SK-N-DZ (cell line): ENCODE results near the gene EMSY.
A peak's percentile ranks its signal among the peaks of the same experiment; 100 is the strongest.

Source experiments
- DNase-seq: peaks from one replicate; pipeline ENCODE4 v3.0.0-alpha.2; 2015; ENCODE audit warnings: low spot score

EMSY gene

DNA sequence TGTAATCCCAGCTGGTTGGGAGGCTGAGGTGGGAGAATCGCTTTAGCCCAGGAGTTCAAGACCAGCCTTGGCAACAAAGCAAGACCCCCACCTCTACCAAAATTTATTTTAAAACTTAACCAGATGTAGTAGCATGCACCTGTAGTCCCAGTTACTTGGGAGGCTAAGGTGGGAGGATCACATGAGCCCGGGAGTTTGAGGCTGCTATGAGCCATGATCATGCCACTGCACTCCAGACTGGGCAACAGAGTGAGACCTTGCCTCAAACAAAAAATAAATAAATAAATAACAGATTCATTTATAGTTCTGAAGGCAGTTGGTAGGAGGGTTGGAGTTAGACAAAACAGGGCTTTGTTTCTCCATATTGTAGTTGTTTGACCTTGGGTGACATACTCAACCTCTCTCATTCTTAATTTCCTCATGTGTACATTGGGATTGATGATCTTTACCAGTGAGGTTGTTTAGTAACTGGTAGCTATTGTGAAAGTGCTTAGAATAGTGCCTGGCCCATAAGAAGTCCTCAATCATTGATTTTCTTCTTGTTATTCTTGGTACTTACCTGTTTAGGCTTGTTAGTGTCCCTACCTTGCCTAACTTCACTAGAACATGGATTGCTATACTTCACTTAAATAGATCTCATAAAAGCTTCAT lies 79.1 kb downstream of the EMSY start:
- no peak for DNase-seq

- DNase-seq, result no peak
Observed at GRCh38 chr11:76524461-76524860, 79.6 kb downstream of the EMSY start.

DNA sequence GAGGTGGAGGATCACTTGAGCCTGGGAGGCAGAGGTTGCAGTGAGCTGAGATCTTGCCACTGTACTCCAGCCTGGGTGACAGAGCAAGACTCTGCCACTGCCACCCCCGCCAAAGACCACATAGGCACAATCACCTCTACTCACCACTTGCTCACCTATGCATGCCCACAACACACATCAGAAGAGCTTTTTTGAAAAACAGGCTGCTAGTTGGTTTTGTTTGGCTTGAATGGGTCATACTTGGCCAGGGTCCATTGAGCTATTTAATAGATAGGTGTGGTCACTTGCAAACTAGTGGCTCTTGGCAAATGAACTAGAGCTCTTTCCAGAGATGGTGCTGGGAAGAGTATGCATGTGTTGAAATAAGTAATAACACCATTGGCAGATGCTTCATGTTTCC lies 80.1 kb downstream of the EMSY start:
- no peak for DNase-seq

- DNase-seq, result no peak
Observed at GRCh38 chr11:76526878-76527277, 82.1 kb downstream of the EMSY start.

DNA sequence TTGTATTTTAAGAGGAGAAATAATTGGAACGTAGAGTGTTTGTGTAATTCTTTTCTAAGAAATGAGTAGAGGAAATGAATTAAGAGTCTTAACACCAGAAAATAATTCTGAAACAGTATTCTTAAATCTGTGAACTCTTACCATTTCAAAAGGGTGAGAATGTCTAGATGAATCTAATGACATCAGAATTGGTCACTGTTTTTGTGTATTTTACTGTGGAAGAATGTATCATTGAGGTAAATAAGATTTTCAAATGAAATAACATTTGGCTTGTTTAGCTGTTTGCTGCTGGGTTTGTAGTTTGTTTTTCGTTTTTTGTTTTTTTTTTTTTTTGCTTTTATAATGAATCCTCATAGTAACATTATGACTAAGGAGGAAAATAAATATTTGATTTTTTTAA lies 97.6 kb downstream of the EMSY start:
- no peak for DNase-seq

- no peak for DNase-seq
Observed at GRCh38 chr11:76543006-76543703, 98.3 kb downstream of the EMSY start.

GRCh38 chr11:76550781-76551180 lies 106.0 kb downstream of the EMSY start:
- DNase-seq, result no peak

GRCh38 chr11:76551400-76551799 lies 106.6 kb downstream of the EMSY start:
- DNase-seq, result no peak

DNA sequence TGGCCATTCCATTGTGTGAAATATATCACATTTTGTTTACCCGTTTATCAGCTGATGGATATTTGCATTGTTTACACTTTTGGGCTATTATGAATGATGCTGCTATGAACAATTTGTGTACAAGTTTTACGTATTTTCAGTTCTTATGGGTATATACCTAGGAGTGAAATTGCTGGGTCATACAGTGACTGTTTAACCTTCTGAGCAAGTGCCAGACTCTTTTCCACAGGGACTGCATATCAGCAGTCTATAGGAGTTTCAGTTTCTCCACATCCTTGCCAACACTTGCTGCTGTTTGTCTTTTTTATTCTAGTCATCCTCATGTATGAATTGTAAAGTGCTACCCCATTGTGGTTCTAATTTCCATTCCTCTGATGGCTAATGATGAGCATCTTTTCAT lies 108.2 kb downstream of the EMSY start:
- DNase-seq, result no peak

DNA sequence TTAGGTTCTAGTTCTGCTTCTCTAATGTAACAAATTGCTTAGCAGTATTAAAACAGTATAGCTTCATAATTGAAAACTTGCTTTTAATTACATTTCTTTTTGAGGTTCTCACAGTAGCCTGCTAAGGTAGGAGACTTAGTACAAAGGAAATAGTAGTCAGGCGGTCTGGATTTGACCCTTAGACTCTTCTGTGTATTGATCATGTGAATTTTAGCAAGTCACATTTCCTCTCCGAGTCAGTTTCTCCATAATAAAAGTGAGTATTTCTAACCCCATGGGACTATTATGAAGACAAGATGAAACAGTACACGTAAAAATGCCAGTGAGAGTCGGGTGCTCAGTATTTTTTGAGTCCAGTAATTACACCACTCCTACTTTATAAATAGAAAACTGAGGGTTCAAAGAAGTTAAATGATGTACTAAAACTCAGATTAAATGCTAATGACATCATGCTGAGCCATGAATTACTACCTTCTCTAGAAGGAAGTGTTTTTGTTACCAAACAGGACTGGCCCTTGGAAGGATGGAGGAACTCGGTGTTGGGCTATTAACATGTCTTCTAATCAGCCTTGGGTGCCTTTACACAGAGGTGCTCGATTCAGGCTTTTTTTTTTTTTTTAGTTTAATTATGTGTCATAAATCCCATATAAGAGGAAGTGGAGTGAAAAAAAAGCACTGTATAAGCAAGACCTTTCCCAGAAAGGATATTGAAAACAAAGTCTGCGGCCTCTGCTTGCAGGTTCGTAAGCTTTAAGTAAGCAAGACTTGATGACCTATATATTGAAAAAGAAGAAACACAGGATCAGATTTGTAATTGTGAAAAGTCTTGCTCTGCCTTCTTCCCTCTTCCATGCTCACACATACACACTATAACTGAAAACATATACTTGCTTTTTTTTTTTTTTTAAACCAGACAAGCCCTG lies 109.0 kb downstream of the EMSY start:
- no peak for DNase-seq

DNA sequence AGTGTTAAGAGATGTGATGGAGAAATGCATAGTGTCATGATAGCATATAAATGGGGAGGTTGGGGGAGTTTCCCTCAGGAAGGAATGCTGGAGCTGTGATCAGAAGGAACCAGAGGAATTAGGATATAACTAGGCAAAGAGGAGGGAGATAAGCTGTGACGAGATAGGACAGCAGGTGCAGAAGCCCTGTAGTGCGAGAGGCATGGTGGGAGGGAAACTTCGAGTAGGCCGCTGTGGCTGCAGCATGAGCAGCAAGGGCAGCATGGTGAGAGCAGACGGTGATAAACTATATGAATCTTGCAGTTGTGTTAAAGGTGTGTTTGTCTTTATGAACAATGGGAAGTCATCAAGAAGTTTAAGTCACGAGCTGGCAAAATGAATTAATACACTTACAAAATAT lies 109.9 kb downstream of the EMSY start:
- DNase-seq, result peak; percentile 23

DNA sequence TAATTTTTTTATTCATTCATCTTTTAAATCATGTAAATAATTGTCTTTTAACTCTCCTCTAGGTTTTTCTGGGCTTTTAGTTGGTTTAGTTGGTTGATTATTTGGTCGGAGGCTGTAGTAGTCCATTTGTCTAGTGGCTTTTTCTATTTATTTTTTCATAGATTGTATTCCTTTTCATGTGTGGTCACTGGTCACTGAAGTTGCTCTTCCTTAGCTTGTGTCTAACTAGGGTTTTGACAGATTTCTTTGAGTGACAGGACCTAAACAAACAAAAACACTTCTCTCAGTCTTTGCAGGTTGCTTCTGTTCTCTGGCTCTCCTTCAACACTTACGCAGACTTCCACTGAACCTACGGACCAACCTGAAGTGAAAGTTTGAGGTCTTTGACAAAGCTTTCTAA lies 112.6 kb downstream of the EMSY start:
- no peak for DNase-seq

DNA sequence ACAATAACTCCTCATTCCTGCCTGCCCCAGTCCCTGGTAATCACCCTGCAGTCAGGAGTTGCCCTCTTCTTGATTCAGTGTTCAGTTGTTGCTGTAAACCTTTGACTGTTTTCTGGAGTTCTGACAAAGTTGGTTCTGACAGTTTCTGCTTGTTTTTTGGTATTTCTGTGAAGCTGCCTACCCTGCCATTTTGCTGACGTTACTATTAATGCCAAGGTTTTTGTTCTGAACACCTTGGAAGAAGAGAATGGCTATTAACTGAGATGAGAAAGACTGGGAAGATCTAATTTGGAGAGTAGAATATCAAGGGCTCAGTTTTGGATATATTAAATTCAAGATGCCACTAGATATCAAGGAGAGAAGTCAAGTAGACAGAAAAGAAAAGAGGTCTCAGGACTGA lies 113.7 kb downstream of the EMSY start:
- DNase-seq, result no peak

GRCh38 chr11:76558891-76559290 lies 114.1 kb downstream of the EMSY start:
- DNase-seq, result no peak

- no peak for DNase-seq
Observed at GRCh38 chr11:76559346-76559745, 114.5 kb downstream of the EMSY start.

DNA sequence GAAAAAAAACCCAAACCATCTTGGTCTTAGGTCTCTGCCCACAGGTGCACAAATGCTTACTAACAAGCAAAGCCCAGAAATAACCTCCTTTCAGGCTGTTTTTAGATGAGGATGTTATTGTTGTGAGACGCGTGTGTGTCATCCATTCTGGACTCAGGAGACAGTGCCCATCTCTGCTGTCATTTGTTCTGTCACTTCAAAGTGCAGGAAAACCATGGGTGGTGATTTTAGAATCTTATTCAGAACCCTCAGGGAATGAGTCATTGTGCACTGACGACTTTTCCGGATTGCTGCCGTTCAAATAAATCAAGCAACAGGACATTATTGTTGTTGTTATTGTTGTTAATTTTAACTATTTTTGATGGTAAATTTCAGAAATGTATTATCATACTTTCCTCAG lies 115.4 kb downstream of the EMSY start:
- no peak for DNase-seq

GRCh38 chr11:76561245-76561644 lies 116.4 kb downstream of the EMSY start:
- no peak for DNase-seq

DNA sequence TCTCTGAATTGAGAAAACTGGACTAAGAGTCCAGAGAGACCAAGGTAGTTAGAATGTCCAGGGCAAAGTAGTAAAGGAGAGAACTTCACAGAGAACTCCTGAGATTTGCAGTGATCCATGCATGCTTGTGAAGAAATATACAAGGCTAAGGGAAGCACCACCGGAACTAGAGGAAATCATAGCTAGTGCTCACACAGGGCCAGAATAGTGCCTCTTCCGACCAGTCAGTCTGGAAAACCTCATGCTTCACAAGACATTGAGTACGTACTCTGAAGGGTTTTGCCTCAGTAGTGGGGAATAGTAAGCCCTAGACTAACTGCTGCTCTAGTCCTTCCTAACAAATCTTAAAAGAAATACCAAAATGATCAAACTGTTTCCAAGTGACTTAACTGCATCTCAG lies 117.7 kb downstream of the EMSY start:
- no peak for DNase-seq

DNA sequence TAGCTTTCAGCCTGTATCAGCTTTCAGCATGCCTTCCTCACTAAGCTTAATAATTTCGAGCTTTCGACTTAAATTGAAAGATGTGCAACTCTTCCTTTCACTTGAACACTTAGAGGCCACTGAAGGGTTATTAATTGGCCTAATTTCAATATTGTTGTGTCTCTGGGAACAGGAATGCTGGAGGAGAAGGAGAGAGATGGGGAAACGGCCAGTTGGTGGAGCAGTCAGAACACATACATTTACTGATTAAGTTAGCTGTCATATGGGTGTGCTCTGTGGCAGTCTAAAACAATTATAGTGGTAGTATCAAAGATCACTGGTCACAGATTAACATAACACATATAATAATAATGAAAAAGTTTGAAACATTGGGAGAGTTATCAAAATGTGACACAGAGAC lies 119.5 kb downstream of the EMSY start:
- DNase-seq, result no peak

DNA sequence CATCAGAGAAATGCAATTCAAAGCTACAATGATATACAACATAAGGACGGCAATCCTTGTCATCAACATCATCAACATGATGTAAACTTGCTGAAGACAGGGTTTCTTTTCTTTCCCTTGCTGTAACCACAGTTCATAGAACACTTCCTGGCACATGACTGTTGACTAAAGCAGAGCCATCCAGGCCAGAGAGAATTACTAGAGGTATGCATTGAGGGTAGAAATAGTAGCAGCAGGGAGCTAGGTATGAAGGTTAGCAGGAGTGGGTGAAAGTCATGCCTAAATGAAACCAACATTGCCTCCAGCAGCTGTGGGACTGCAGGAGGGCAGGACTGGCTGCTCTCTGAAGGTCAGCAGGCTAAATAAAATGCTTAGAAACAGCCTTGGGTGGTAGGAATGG lies 122.0 kb downstream of the EMSY start:
- no peak for DNase-seq

DNA sequence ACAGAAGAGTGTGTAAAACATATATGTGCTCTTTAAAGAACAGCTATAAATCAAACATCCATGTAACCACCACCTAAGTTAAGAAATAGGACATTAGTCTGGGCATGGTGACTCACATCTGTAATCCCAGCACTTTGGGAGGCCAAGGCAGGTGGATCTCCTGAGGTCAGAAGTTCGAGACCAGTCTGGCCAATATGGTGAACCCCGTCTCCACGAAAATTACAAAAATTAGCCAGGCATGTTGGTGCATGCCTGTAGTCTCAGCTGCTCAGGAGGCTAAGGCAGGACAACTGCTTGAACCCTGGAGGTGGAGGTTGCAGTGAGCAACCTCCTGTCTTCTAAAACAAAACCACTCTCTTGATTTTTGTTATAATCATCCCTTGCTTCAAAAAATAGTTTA lies 122.4 kb downstream of the EMSY start:
- no peak for DNase-seq

DNA sequence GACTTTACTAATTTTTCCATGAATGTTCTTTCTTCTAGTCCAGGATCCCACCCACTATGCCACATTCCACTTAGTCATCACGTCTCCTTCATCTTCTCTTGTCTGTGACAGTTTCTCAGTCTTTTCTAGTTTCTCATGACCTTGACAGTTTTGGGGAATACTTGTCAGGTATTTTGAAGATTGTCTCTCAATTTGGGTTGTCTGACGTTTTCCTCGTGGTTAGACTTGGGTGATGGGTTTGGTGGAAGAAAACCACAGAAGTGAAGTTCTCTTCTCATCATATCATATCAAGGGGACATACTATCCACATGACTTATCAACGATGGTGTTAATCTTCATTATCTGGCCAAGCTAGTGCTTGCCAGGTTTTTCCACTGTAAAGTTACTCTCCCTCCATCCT lies 123.3 kb downstream of the EMSY start:
- no peak for DNase-seq

GRCh38 chr11:76568621-76569020 lies 123.8 kb downstream of the EMSY start:
- DNase-seq, result no peak
